ENCODE data around the gene SLC1A7.

Gene SLC1A7

DNA sequence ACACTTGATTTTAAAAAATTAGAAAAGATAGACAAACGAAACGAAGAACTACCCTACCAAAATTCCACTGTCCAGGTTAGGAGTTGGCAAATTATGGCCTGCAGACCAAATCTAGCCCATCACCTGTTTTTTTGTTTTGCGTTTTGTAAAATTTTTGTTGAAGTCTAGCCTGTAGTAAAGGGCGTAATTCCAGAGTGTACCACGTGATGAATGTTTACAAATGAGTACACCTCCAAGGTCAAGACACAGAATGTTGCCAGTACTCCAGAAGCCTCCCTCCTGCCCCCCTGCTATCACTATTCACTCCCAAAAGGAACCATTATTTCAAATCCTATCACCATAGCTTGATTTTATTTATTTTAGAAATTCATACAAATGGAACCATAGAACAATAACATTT is 97.5 kb downstream of the SLC1A7 start:
- DNase-seq (ENCODE audit: low read depth), result no peak
- TF ChIP-seq, protein P1, sequence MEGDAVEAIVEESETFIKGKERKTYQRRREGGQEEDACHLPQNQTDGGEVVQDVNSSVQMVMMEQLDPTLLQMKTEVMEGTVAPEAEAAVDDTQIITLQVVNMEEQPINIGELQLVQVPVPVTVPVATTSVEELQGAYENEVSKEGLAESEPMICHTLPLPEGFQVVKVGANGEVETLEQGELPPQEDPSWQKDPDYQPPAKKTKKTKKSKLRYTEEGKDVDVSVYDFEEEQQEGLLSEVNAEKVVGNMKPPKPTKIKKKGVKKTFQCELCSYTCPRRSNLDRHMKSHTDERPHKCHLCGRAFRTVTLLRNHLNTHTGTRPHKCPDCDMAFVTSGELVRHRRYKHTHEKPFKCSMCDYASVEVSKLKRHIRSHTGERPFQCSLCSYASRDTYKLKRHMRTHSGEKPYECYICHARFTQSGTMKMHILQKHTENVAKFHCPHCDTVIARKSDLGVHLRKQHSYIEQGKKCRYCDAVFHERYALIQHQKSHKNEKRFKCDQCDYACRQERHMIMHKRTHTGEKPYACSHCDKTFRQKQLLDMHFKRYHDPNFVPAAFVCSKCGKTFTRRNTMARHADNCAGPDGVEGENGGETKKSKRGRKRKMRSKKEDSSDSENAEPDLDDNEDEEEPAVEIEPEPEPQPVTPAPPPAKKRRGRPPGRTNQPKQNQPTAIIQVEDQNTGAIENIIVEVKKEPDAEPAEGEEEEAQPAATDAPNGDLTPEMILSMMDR (IDR thresholded peaks at IDR 0.05; ENCODE audit: insufficient read depth, low read depth, low read length, missing control alignments), result no peak

DNA sequence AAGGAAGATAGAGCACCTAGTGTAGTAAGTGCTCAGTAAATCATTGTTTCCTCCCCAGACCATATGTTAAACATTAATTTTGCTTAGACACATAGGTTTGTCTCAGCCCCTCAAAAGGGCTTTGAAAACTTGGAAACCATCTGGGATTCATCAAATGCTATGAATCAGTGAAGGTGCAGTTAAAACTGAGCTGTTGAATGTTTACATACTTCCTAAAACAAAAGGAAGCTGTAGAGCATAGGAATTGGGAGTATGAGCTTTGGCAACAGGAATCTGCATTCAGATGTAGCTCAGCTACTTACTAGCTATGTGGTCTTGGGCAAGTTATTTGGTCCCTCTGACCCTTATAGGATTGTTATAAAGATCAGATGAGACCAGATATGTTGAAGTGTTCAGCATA is 99.2 kb downstream of the SLC1A7 start:
- no peak for DNase-seq (ENCODE audit: low read depth)
- no peak overlapping the region for H3K4me3 ChIP-seq (ENCODE audit: low read length)
- TF ChIP-seq, protein P1 (IDR thresholded peaks at IDR 0.05; ENCODE audit: insufficient read depth, low read depth, low read length, missing control alignments), result no peak

More for the DNA sequence above, 97.5 kb downstream of the SLC1A7 start:
- H3K4me3 ChIP-seq (ENCODE audit: low read length), result no peak overlapping the region

DNA sequence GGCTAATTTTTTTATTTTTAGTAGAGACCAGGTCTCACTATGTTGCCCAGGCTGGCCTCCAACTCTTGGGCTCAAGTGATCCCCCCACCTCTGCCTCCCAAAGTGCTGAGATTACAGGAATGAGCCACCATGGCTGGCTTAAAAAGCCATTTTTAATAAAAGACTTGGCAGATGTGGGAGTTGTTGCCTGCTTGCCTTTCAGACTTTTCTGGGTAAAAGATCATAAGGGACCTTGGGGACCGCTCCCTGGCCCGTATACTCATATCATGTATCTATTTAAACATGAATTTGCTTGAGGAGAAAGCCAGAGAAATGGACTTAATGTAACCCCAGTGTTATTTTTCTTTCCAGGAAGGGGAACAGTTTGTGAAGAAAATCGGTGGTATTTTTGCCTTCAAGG is 103.9 kb downstream of the SLC1A7 start:
- H3K4me3 ChIP-seq (ENCODE audit: low read length), result no peak overlapping the region
- TF ChIP-seq, protein P1 (IDR thresholded peaks at IDR 0.05; ENCODE audit: insufficient read depth, low read depth, low read length, missing control alignments), result no peak
- no peak for DNase-seq (ENCODE audit: low read depth)
